HepG2 (cell line): ENCODE measurements around the gene UGT1A4.

Source experiments
- CTCF ChIP-seq: sonication (generic); formaldehyde crosslinking; IDR thresholded peaks from 2 replicates; pipeline ENCODE4 v1.5.0; 2020; ENCODE audit warnings: mild to moderate bottlenecking, missing genetic modification reagents, moderate library complexity
- GLI4 ChIP-seq: sonication (generic); formaldehyde crosslinking; IDR thresholded peaks from 2 replicates; pipeline ENCODE4 v1.5.1; 2020; ENCODE audit warnings: missing genetic modification reagents, mild to moderate bottlenecking, moderate library complexity, borderline replicate concordance

GRCh38 chr2:233815861-233816260, 97.3 kb downstream of the UGT1A4 start:
- TF ChIP-seq CTCF, result no peak
- TF ChIP-seq GLI4, result no peak
